Measurements from ENCODE around the gene CFAP46.

Gene CFAP46

DNA sequence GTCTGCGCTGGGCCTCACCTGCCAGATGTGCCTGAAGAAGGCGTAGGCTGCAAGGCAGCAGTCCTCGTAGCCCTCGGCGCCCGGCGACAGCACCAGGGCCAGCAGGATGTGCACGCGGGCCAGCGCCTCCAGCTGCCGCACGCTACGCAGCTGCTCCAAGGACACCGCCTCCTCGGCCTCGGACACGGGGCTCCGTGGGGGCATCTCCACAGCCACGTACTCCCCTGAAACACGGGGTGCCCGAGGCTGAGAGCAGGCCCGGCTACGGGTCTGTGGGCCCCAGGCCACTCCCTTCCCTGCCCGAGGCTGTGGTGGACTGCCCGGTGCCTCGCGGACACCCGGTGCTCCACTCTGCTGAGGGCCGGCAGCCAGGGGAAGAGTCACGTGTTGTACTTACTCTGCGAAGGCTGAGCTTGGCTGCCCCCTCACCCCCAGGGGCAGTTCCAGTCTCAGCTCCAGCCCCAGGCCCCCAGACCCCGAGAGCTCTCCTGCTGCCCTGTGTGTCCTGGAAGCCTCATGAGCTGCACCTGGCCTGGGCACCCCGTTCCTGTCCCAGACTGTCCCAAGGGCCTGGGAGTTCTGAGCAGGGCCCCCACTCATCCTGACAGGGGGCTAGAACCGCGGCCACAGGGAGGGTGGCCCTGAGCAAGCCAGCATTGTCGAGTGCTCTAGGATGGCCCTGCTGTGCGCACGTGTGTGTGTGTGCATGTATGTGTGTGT, 62.8 kb downstream of the CFAP46 start:
- DNase-seq: no peak

DNA sequence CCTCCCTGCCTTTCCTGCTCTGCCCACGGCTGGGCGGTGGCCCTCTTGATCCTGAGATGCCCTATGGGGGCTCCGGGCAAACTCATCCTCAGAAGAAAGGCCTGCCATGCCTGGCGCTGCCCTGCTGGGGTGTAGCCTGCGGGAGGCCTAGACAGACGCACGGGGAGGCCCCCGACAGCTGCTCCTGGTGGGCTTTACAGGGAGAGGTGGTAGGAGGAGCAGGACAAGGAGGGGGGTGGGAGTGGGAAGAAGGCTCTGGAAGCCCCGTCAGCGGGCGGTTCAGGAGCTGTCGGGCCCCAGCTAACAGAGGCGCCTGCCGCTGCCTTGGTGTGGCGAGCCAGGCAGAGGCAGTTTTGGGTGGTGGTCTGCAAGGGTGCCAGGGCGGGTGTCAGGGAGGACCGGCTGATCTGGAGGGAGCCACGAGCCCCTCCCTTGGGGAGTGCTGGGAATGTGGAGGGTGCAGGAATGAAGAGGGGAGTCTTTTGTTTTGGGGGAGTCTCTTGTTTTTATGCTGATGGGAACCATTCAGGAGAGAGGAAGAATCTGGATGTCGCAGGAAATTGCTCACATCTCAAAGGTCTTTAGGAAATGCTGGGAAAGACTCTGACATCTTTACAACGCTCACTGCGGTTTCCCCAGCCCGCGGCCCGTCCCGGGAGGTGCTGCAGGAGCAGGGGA, 63.5 kb downstream of the CFAP46 start:
- no peak for DNase-seq

DNA sequence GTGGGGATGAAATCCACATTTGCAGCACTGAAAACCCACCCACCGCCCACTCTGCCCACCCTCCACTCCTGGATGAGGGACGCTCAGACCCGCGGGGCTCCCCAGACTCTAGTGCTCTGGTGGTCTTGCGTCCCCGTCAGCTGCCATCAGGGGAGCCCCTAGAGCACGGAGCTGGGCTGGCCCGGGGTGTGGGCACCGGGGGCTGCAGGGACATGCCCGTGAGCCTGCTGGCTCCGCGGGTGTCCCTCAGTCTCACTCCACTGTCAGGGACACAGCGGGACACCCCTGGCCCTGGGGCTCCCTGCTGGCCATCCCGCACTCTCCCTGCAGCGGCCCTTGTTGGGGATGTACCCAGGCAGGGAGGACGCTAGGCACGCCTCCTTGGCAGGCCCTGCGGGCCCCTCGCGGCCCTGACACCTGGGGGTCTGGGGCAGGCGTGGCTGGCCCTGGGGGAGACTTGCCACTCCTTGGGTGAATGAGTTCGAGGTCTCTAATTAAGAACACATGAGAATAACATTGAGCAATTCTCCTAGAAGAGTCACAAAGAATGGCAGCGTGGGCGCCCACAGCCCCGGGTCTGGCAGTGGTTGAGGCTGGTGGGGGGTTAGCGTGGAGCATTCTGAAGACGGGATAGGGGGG, 64.2 kb downstream of the CFAP46 start:
- DNase-seq: no peak

DNA sequence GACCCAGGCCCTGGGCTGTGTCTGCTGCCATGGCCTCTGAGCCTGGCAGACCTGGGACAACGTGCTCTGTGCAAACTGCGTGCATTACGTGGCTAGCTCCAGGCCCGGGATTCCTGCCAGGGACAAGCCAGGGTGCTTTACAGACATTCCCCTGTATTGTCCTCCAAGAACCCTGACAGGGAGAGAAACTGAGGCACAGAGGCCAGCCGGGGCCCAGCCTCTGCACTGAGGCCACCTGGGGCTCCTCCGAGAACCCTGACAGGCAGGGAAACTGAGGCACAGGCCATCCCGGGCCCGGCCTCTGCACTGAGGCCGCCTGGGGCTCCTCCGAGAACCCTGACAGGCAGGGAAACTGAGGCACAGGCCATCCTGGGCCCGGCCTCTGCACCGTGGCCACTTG, 64.9 kb downstream of the CFAP46 start:
- no peak for DNase-seq

DNA sequence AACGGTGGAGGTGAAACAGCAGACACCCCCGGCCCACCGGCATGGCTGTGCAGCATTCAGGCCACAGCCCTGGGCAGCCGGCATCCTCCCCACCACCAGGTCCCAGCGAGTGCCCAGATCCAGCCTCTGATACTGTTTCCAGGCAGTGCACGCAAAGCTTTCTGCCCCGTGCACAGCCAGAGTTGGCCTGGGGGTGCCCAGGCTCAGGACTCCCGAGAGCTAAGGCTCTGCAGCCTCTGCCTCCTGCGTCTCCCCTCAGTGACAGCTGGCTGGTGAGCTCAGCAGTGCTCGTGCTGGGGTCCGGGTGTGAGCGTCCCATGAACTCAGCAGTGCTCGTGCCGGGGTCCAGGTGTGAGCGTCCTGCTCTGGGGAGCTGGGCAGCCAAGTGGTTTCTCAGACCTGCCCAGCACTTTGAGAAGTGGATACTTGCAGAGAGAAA, 65.4 kb downstream of the CFAP46 start:
- no peak for DNase-seq

DNA sequence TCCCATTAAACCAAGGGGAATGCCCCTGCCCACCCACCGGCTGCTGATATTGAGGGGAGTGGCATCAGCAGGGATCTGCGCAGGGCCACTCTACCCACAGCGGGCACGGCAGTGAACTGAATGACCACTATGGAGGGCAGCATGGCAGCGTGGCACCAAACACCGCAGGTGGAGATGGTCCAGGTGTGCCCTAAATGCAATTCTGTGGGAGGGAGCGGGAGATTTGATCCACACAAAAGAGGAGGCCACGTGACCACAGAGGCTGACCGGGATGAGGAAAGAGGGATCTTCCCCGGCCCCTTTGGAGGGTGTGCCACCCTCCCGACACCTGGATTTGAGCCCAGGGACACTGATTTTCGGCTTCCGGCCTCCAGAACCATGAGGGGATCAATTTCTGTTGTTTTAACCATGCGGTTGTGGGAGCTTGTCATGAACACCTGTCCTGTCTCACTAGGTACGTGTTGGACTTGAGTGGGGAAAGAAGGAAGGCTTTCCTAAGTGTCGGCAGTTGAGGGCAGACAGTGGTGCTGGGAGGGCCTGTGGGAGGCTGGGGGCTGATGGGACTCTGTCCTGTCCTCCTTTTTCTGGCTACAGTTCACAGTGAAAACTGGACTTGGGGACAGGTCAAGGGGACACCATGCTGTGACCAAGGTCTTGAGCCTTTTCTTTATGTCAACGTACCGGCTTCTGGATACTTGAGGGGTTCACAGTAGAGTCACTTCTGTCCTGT, 66.1 kb downstream of the CFAP46 start:
- no peak for DNase-seq

DNA sequence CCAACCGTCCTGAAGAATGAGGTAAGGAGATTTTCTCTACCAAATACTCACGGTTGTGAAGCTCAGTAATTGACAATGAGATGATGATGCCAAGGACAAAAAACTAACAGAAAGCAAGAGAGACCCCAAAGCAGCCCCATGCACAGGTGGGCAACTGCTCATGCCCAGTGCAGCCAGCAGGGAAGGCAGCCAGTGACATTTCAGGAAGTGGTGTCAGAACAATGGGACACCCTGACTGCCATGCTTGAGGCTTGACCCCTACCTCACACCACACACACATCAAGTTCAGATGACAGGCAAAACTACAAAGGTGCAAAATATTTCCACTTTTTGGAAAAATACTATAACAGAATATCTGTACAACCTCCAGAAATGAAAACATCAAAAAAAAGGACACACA, 66.9 kb downstream of the CFAP46 start:
- no peak for DNase-seq

DNA sequence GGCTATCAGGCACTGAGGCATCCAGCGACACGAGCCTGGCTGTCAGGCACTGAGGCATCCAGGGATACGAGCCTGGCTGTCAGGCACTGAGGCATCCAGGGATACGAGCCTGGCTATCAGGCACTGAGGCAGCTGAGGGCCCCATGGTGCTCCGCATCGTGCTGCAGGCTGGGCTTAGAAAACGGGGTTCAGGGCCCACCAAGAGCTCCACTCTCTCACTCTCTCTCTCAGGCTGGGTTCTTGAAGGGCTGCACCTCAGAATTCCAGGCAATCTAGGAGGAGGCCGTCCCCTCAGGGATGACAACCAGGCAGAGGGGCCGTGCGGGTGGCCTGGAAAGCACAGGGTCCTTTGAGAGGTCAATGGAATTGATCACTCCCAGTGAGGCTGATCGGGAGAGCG, 69.0 kb downstream of the CFAP46 start:
- DNase-seq: no peak

DNA sequence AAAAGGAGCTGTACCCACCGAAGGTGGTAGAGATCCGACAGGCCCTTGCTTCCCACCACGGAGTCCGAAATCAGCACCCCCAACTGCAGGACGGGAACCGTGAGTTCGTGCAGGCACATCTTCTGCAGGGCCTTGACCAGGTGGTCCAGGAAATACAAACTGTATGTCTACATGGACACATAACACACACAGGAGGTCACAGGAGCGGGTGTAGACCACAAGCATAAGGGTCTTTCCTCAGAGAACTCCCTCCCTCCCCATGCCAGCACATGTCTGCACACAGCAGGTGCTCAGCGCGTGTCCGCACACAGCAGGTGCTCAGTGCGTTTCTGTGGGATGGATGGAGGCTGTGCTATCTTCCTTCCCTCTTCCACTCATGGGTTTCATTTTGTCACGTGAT, 69.7 kb downstream of the CFAP46 start:
- DNase-seq: no peak

DNA sequence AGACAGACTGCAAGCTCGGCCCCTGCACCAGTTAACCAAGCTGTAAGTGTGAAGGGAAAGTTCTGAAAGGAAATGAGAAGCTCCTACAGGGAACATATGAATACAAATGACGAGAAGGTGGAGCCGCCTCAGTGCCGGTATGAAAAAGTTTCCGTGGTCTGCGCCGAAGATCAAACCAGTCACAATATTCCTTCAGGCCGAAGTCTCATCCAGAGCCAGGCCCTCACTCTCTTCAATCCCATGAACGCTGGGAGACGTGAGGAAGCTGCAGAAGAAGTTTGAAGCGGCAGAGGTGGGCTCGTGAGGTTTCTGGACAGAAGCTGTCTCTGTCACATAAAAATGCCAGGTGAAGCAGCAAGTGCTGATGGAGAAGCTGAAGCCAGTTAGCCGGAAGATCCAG, 71.9 kb downstream of the CFAP46 start:
- no peak for DNase-seq

DNA sequence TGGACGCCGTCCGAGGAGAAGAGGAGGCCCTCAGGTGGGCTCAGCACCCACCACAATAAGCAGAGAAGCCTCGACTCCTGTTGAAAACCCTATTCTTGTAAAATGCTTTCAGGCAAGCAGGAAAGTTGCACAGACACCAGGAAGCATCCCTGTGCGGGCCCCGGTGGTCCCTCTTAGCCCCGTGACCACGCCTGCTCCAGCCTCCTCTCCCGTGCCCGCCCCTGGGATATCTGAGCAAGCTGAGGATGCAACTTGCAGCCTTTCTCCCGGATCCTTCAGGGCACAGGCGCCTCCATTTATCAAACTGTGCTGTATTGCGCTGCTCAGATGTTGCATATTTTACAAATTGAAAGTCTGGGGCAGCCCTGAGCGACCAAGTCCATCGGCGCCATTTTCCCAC, 72.7 kb downstream of the CFAP46 start:
- no peak for DNase-seq

DNA sequence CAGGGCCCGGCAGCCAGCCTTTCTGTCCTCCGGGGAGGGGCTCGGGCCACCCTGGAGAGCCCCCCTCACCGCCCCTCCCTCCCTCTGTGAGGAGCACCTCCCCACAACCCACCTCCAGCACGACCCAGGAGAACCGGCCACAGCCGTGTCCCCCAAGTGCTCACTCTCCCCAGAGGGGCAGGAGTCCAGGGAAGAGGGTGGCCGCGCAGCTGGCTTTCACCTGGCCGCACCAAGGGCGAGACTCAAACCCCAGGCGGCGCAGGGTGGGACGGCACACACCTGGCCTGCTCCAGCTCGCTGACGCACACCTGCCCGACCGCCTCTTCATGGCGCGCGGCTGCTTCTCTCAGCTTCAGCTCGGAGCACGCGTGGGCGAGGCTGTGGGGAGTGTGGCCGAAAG, 73.4 kb downstream of the CFAP46 start:
- DNase-seq: no peak

DNA sequence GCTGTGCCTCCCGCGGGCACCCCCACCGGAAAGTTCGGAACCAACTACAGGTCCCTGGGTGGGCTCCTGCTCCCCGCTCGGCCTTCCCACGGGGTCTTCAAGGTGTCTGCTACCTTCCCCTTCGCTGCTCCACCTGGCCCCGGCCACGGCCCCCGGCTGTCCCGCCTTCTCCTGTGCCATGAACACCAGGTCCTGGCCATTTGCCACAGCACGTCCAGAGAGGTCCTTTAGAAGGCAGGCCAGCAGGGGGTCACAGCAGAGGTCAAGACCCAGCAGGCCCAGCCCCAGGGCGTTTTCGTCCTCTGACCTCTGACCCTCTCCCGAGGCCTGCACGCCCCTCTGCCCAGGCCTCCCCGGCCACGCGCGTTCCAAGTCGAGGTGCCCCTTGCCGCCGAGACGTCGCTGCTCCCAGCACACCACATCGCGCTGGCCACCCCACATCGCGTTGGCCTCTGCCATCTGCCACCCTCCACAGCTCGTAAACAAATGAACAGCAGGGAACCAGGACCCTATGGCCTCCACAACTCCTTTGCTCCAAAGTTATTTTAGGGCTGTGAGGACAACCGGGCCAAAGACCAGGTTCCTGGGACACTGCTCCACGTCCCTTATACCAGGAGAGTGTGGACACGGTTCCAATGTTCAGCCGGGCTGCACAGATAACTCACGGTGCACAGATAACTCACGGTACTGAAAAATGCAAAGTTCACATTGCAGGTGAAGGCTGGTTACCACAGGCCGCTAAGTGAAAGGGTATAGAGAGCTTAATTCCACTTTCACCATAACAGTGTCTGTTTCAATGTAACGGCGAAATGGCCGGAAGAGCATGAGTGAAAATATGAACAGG, 74.3 kb downstream of the CFAP46 start:
- no peak for DNase-seq

DNA sequence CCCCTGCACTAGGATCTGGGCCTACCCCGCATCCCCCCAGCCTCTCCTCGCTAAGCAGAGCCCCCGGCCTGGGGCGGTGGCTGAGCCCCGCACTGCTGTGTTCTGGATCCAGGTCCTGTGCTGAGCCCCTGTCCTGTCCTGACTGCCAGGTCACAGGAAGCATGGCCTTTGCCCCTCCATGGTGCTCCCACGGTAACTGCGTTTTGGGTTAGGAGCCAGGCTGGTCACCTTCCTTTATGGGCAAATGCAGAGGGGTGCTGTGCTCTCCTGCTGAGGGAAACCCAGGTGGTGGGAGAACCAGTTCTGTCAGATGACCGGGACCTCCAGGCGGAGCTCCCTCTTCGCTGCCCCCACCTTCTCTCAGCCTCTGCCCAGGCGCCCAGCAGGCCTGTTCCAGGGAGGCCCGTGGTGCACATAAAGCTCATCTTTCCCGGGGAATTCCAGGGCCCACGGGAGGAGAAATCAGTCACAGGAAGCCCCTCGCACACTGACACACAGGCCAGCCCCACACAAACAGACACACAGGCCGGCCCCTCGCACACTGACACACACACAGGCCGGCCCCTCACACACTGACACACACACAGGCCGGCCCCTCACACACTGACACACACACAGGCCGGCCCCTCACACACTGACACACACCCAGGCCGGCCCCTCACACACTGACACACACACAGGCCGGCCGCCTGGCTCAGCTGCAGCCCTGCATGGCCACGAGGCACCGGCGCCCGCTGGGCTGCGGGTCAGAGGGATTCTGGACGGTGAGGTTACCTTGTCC, 75.6 kb downstream of the CFAP46 start:
- no peak for DNase-seq

DNA sequence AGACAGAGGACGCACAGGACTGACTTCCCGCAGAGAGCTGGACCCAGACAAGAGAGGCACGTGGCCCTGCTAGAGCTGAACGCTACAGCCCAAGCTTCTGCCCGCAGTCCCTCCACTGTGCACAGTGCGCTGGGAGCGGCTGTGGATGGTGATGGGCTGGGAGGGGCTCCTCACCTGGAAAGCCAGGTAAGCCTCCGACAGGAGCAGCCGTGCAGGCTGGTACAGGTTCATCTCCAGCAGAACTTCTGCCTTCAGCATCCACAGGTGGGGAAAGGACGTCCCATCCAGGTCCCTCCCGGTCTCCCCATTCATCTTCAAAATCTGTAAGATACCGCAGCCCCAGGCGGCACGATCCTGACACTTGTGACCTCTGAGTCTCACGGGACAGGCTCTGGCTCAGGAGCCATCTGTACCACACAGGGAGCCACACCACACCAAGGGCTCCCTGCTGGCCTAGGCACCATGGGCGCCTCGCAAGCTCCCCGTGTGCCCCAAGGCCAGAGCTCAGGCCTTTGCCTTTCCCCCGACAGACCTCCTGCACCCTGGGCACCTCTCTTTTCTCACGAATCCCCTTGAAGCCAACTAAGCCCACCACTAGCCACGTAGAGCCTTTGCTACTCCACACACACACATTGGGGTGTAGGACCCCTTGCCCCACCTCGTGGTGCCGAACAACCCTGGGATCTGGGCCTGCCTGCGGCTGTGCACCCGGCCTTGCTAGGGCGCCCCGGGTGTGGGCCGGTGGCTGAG, 76.3 kb downstream of the CFAP46 start:
- no peak for DNase-seq

DNA sequence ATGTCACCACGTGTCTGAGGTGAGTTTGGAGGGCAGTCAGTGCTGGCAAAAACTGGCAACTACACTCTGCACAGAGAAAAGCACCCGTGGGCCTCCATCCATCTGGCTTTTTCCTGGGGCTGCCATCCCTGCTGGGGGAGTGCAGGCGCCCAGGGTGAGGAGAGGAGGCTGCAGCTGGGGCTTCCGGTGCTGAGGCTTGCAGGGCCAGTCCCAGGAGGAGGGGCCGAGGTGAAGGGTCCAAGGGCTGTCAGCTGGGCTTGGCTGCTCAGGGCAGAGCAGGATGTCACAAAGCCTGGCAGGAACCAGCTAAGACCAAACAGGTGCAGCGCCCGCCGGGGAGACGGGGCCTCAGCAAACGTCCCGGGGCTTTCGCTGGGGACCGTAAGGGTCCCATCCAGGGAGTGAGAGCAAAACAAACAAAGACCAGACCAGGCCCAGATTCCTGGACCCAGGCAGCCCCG, 77.2 kb downstream of the CFAP46 start:
- no peak for DNase-seq

DNA sequence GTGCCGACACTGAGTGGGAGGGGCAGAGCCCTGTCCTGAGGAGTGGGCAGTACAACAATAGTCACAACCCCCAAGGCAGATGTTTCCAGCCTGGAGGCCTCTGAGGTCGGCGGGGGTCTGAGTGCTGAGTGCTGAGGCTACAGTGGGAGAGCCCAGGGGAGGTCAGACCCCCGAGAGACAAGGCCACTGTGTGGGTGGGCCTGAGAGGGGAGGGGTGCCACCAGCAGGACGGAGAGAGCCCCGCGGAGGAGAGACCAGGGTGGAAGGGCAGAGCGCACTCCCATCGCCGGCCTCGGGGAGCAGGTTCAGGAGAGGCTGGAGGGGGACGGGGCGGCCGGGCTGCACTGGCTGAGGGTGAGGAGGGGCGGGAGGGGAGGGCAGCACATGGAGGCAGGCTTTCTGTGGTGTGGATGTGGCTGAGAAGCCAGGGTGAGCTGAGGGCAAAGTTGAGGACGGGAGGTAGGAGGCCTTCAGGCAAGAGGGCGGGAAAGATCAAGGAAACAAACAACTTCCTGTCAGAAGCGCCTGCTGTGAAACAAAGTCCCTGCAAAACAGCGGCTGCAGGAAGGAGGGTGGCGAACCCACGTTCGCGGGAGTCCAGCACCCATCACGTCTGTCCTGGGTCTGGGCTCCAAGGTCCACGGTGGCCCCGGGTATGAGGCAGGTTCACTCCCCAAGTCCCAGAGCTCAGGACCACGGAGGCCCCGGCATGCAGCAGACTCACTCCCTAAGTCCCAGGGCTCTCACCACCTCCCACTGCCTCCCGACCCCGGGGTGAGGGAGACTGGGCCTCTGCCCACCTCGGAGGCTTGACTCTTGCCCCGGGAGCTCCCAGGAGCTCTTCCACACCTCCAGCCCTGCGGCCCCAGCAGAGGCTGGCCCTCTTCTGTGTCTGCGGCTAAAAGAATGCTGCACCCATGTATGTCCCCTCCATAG, 79.6 kb downstream of the CFAP46 start:
- DNase-seq: no peak

DNA sequence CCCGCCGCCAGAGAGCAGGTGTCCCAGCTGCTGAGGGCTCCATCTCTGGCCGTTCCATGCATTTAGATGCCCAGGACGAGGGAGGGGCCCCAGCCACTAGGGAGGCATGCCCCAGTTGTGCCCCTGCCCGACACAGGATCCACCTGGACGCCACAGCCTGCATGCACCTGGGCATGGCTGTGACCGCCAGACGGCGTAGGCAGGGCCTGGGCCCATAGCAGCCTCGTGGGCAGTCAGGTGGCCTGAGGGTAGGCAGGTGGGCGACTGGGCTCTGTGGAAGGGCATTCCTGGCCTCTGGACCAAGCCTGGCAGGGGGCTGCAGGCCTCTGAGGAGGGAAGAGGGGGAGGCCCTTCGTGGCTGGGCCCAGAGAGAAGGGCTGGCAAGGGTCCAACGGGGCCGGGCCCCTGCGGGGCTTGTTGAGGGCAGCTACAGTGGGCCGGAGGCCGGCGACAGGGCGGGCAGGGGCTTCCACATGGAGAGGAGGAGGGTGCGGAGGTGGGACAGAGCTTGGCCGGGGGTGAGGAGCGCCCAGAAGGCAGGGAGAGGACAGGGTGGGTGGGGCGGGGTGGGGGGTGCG, 80.4 kb downstream of the CFAP46 start:
- DNase-seq: no peak

DNA sequence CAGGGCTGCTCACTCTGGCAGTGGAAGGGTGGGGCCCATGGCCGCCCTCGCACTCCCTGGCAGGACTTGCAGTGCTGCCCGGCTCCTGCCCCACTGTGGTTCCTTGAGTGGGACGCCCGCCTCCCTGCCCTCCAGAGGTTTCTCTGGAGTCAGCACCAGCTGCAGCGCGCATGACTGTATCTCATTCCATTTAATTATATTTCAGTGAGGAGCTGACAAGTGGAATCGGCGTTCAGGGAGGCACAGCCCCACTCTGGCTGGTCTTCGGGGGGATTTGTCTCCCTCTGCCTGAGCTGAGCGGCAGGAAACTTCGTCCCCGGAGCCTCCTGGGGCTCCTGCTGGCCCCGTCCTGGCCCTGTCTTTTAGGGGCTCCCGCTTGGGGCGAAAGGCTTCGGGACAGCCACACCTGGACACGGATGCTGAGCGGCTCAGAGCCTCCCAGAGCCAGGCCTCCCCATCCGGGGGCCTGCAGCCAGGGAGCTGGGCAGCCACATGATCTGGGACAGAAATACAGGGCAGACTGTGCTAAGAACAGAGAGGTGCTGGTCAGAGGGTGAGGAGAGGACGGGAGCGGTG, 81.2 kb downstream of the CFAP46 start:
- DNase-seq: no peak

Measured in activated naive CD4-positive, alpha-beta T cell (primary cell).